ENCODE results near the gene RASL10A. TPM values are rescaled to one million over a fixed set of nuclear protein-coding genes. Genes with fewer than 3 reads are reported as not detected.

RASL10A gene
- polyA plus RNA-seq, 3 donors = 0.35 to 2.1 (median 0.50) TPM

GRCh38 chr22:29325785-29326315, 10.4 kb upstream of the RASL10A start:
- Mint-ChIP-seq H3K9me3 (peaks cover 0 to 3% (median 0%) of the 10 kb centered on the region in 7 donors), H3K4me1 (no peaks in the 10 kb centered on the region), H3K27me3 (ENCODE audit: low read depth in 3 of 3) (peaks cover 0 to 3% (median 0%) of the 10 kb centered on the region in 3 donors), H3K36me3 (peaks cover 34 to 49% of the 10 kb centered on the region in 2 donors), H3K4me3 (no peak overlapping the region), H3K27ac (peak overlapping the region in 4 of 7 donors; percentile 4 to 61 (median 52))
- no peak for DNase-seq
- Histone ChIP-seq H3K4me3 (replicated peaks in 1 of 3; ENCODE audit: low read depth in 2 of 3, low read length in 3 of 3) (no peak overlapping the region), H3K36me3 (replicated peaks in 1 of 2; ENCODE audit: control insufficient read depth in 1 of 2, insufficient read depth in 2 of 2, low read length in 2 of 2) (peaks cover 43 to 48% of the 10 kb centered on the region in 2 donors), H3K79me2 (ENCODE audit: insufficient read depth, low read length) (no peaks in the 10 kb centered on the region), H3K27me3 (ENCODE audit: control insufficient read depth in 2 of 2, insufficient read depth in 2 of 2, low read length in 2 of 2) (no peaks in the 10 kb centered on the region), H3K27ac (ENCODE audit: low read depth in 1 of 2, low read length in 2 of 2) (no peak overlapping the region), H3K9me3 (replicated peaks in 1 of 2; ENCODE audit: control insufficient read depth in 1 of 2, insufficient read depth in 1 of 2, low read length in 2 of 2) (no peaks in the 10 kb centered on the region), H2AFZ (ENCODE audit: insufficient read depth, low read depth, low read length, poor library complexity, severe bottlenecking) (no peak overlapping the region), H3K9ac (ENCODE audit: insufficient read depth, low read length, poor library complexity, severe bottlenecking) (no peak overlapping the region), H4K20me1 (ENCODE audit: insufficient read depth, low read length) (peaks cover 16% of the 10 kb centered on the region), H3K4me2 (replicated peaks; ENCODE audit: extremely low read depth, low read length, poor library complexity, severe bottlenecking) (no peak overlapping the region), H3K4me1 (ENCODE audit: control insufficient read depth in 1 of 2, insufficient read depth in 2 of 2, low read length in 2 of 2) (no peaks in the 10 kb centered on the region)
- TF ChIP-seq, protein P1, sequence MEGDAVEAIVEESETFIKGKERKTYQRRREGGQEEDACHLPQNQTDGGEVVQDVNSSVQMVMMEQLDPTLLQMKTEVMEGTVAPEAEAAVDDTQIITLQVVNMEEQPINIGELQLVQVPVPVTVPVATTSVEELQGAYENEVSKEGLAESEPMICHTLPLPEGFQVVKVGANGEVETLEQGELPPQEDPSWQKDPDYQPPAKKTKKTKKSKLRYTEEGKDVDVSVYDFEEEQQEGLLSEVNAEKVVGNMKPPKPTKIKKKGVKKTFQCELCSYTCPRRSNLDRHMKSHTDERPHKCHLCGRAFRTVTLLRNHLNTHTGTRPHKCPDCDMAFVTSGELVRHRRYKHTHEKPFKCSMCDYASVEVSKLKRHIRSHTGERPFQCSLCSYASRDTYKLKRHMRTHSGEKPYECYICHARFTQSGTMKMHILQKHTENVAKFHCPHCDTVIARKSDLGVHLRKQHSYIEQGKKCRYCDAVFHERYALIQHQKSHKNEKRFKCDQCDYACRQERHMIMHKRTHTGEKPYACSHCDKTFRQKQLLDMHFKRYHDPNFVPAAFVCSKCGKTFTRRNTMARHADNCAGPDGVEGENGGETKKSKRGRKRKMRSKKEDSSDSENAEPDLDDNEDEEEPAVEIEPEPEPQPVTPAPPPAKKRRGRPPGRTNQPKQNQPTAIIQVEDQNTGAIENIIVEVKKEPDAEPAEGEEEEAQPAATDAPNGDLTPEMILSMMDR (IDR thresholded peaks at IDR 0.05) = no peak
- WGBS (ENCODE audit: insufficient coverage) = 92% methylated on average over 9 of the region's 9 CpGs
- intact Hi-C loops (cut with micrococcal nuclease) = no loop called here

DNA sequence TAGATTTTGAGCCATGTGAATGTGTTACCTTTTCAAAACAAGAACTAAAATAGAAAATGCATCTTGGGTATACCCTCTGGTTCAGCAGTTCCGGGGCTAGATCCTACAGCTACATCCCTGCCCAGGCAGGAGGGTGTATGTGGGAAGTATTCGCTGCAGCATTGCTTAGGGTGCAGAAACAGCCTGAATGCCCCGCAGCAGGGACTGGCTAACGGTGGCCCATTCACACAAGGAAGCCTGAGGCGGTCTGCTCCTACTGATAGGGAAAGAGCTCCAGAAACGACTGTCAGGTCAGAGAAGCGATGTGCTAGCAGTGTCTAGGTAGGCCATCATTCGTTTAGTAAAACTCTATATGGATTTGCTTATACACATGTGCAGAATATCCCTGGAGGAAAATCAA, 9.9 kb upstream of the RASL10A start:
- Mint-ChIP-seq H3K9me3 (peaks cover 0 to 3% (median 0%) of the 10 kb centered on the region in 7 donors), H3K27me3 (ENCODE audit: low read depth in 3 of 3) (peaks cover 0 to 3% (median 0%) of the 10 kb centered on the region in 3 donors), H3K36me3 (peaks cover 29 to 44% of the 10 kb centered on the region in 2 donors), H3K4me3 (no peak overlapping the region), H3K27ac (peak overlapping the region in 4 of 7 donors; percentile 4 to 64 (median 24)), H3K4me1 (no peaks in the 10 kb centered on the region)
- TF ChIP-seq, protein P1 (IDR thresholded peaks at IDR 0.05) = no peak
- Histone ChIP-seq H3K4me3 (replicated peaks in 1 of 3; ENCODE audit: low read depth in 2 of 3, low read length in 3 of 3) (no peak overlapping the region), H4K20me1 (ENCODE audit: insufficient read depth, low read length) (peaks cover 11% of the 10 kb centered on the region), H3K9me3 (replicated peaks in 1 of 2; ENCODE audit: control insufficient read depth in 1 of 2, insufficient read depth in 1 of 2, low read length in 2 of 2) (no peaks in the 10 kb centered on the region), H3K9ac (ENCODE audit: insufficient read depth, low read length, poor library complexity, severe bottlenecking) (no peak overlapping the region), H3K27me3 (ENCODE audit: control insufficient read depth in 2 of 2, insufficient read depth in 2 of 2, low read length in 2 of 2) (no peaks in the 10 kb centered on the region), H3K4me2 (replicated peaks; ENCODE audit: extremely low read depth, low read length, poor library complexity, severe bottlenecking) (no peak overlapping the region), H3K36me3 (replicated peaks in 1 of 2; ENCODE audit: control insufficient read depth in 1 of 2, insufficient read depth in 2 of 2, low read length in 2 of 2) (peaks cover 38 to 43% of the 10 kb centered on the region in 2 donors), H3K27ac (ENCODE audit: low read depth in 1 of 2, low read length in 2 of 2) (no peak overlapping the region), H3K79me2 (ENCODE audit: insufficient read depth, low read length) (no peaks in the 10 kb centered on the region), H3K4me1 (ENCODE audit: control insufficient read depth in 1 of 2, insufficient read depth in 2 of 2, low read length in 2 of 2) (no peaks in the 10 kb centered on the region), H2AFZ (ENCODE audit: insufficient read depth, low read depth, low read length, poor library complexity, severe bottlenecking) (no peak overlapping the region)
- DNase-seq = no peak
- intact Hi-C loops (cut with micrococcal nuclease) = no loop called here
- WGBS (ENCODE audit: insufficient coverage) = 75% methylated on average over 5 of the region's 8 CpGs
